ENCODE results near the gene MYBPHL. TPM values are rescaled to one million over a fixed set of nuclear protein-coding genes. Genes with fewer than 3 reads are reported as not detected.

MYBPHL gene
- total and polyA plus RNA-seq, 2 experiments from 2014 or later, result not detected

- TF ChIP-seq CTCF (conservative IDR thresholded peaks at IDR 0.05; ENCODE audit: low read depth in 2 of 2) (no peak), EZH2 (IDR thresholded peaks at IDR 0.05; ENCODE audit: low read depth, unreplicated experiment) (no peak), EZH2phosphoT487 (IDR thresholded peaks at IDR 0.05; ENCODE audit: unreplicated experiment) (no peak), NANOG (IDR thresholded peaks at IDR 0.05; ENCODE audit: borderline replicate concordance) (no peak), CREB1 (CRISPR knock-in tag; IDR thresholded peaks at IDR 0.05; ENCODE audit: low read depth) (no peak), POLR2AphosphoS5 (IDR thresholded peaks at IDR 0.05; ENCODE audit: low read depth) (no peak)
Measured at GRCh38 chr1:109249654-109250401, 57.0 kb downstream of the MYBPHL start (continued).

GRCh38 chr1:109248797-109249629, 57.8 kb downstream of the MYBPHL start, which contains the start of gene CELSR2:
CELSR2 (plus strand) TSS chr1:109249539; CDS start chr1:109250080, 541 bp downstream.
- Histone ChIP-seq H3K4me3 (peak within 1 kb of the TSS; percentile 57), H4K20me1 (replicated peaks; ENCODE audit: insufficient read depth) (no peaks in the 10 kb centered on the region), H3F3A (replicated peaks; ENCODE audit: low read depth) (no peaks in the 10 kb centered on the region), H3K4me2 (peak within 1 kb of the TSS; percentile 84), H3K9me2 (ENCODE audit: insufficient read depth) (no peaks in the 10 kb centered on the region), H3K36me3 (ENCODE audit: insufficient read depth) (no peaks in the 10 kb centered on the region), H3K27me3 (ENCODE audit: insufficient read depth) (peaks cover 12% of the 10 kb centered on the region), H3K4me1 (ENCODE audit: insufficient read depth) (peaks cover 22% of the 10 kb centered on the region; the same call in 1 of the 2 replicates), H3K27ac (ENCODE audit: low read depth) (no peak within 1 kb of the TSS), H2AFZ (peak within 1 kb of the TSS; percentile 83), H3K79me2 (replicated peaks; ENCODE audit: insufficient read depth) (peaks cover 6% of the 10 kb centered on the region; the same call in 1 of the 2 replicates)
- TF ChIP-seq POLR2AphosphoS5 (IDR thresholded peaks at IDR 0.05; ENCODE audit: low read depth) (0 out of 2 replicates have a peak, but pooled peaks have one; percentile 35), CREB1 (CRISPR knock-in tag; IDR thresholded peaks at IDR 0.05; ENCODE audit: low read depth) (no peak), CTCF (conservative IDR thresholded peaks at IDR 0.05; ENCODE audit: low read depth in 2 of 2) (peak; percentile 23 to 25)
- DNase-seq (ENCODE audit: low spot score), result peak; percentile 97
- ATAC-seq, result peak; percentile 81
- Mint-ChIP-seq H3K36me3 (ENCODE audit: low read depth) (peaks cover 28% of the 10 kb centered on the region), H3K4me1 (peaks cover 15% of the 10 kb centered on the region), H3K27ac (no peak within 1 kb of the TSS), H3K9me3 (peaks cover 17% of the 10 kb centered on the region; the same call in 2 of the 3 replicates), H3K27me3 (ENCODE audit: insufficient read depth, low read depth, poor library complexity) (peaks cover 25% of the 10 kb centered on the region), H3K4me3 (peak within 1 kb of the TSS; percentile 70)

All from GM23338 (cell line).